ENCODE data around the gene FCGBP. TPM values are rescaled to one million over a fixed set of nuclear protein-coding genes. Genes with fewer than 3 reads are reported as not detected.
A peak's percentile ranks its signal among the peaks of the same experiment; 100 is the strongest.

FCGBP gene
- polyA plus RNA-seq, 2 of the 4 experiments (the other 2 are of a cell fraction) = 0.74 to 1.4 TPM

GRCh38 chr19:39927076-39927475, 7.4 kb downstream of the FCGBP start:
- ChIA-PET CTCF (interaction anchor here (1.0 to 6.0 kb wide), 7 partner anchors 9 to 83 kb away, joined by 3 to 26 read pairs (median 7); partner anchors contain the start of gene PSMC4), POLR2A (interaction anchor here (2.0 kb wide), 1 partner anchor 43 kb away, joined by 6 read pairs; the partner anchor contains the start of gene PSMC4)
- Histone ChIP-seq H3K9me3 (peaks cover 12% of the 10 kb centered on the region; the same call in 2 of the 3 replicates), H3K4me1 (no peaks in the 10 kb centered on the region), H3K4me2 (no peak overlapping the region), H3K27ac (no peak overlapping the region), H3K4me3 (no peak overlapping the region)
- ATAC-seq (peak; percentile 27 to 37; a peak in 2 of 6 replicates), FAIRE-seq (no peak), DNase-seq (ENCODE audit: low read depth in 1 of 2, low spot score in 1 of 2) (no peak)
- 95% methylated on average over 11 of the region's 11 CpGs for WGBS (ENCODE audit: missing lambda C conversion rate)
- no peak for TF ChIP-seq CEBPB (IDR thresholded peaks at IDR 0.05)

- TF ChIP-seq EHF (CRISPR knock-in tag; IDR thresholded peaks at IDR 0.05) = no peak
- no peak for TF ChIP-seq ZC3H11A (IDR thresholded peaks at IDR 0.05)
- no peak for TF ChIP-seq MAZ (IDR thresholded peaks at IDR 0.05; ENCODE audit: borderline replicate concordance, low read depth, low read length)
- TF ChIP-seq RARB (CRISPR knock-in tag; IDR thresholded peaks at IDR 0.05) = no peak
- no peaks in the 10 kb centered on the region for H3K4me1 ChIP-seq
- ATAC-seq (peak; percentile 28 to 35; a peak in 3 of 6 replicates), FAIRE-seq (peak; percentile 85), DNase-seq (ENCODE audit: low read depth in 1 of 2, low spot score in 1 of 2) (no peak)
- H3K4me2 ChIP-seq = no peak overlapping the region
- H3K4me3 ChIP-seq = no peak overlapping the region
- 85% methylated on average over 8 of the region's 8 CpGs for WGBS (ENCODE audit: missing lambda C conversion rate)
- POLR2A ChIA-PET = interaction anchor here (2.0 kb wide), 1 partner anchor 44 kb away, joined by 6 read pairs; the partner anchor contains the start of gene PSMC4
- CTCF ChIA-PET = interaction anchor here (0.7 to 6.0 kb wide), 7 partner anchors 8 to 375 kb away, joined by 3 to 26 read pairs (median 7); partner anchors contain the start of gene PSMC4
- 0 out of 6 replicates have a peak overlapping the region, but pooled peaks of 1 of the 2 experiments have one; percentile 8 for H3K27ac ChIP-seq
- H3K9me3 ChIP-seq = peaks cover 12% of the 10 kb centered on the region; the same call in 2 of the 3 replicates
Measured at GRCh38 chr19:39926170-39926760, 8.2 kb downstream of the FCGBP start.

- H3K4me1 ChIP-seq = no peaks in the 10 kb centered on the region
- TF ChIP-seq RFX5 (IDR thresholded peaks at IDR 0.05) (no peak), HOXA7 (CRISPR knock-in tag; IDR thresholded peaks at IDR 0.05) (no peak), ZC3H11A (IDR thresholded peaks at IDR 0.05) (no peak)
- no peak for ATAC-seq
- 69% methylated on average over 5 of the region's 5 CpGs for WGBS (ENCODE audit: missing lambda C conversion rate)
- no peak for DNase-seq (ENCODE audit: low read depth in 1 of 2, low spot score in 1 of 2)
- H3K4me3 ChIP-seq = no peak overlapping the region
- no peak overlapping the region for H3K27ac ChIP-seq
- POLR2A ChIA-PET = interaction anchor here (2.0 kb wide), 1 partner anchor 45 kb away, joined by 6 read pairs; the partner anchor contains the start of gene PSMC4
- CTCF ChIA-PET = interaction anchor here (0.8 to 6.0 kb wide), 7 partner anchors 10 to 373 kb away, joined by 3 to 26 read pairs (median 7); partner anchors contain the start of gene PSMC4
- no peak overlapping the region for H3K4me2 ChIP-seq
- FAIRE-seq = no peak
- peaks cover 7% of the 10 kb centered on the region; the same call in 2 of the 3 replicates for H3K9me3 ChIP-seq
Measured at GRCh38 chr19:39924952-39925351, 9.5 kb downstream of the FCGBP start.

- 97% methylated on average over 37 of the region's 37 CpGs for WGBS (ENCODE audit: missing lambda C conversion rate)
- FAIRE-seq (no peak), DNase-seq (ENCODE audit: low read depth in 1 of 2, low spot score in 1 of 2) (no peak), ATAC-seq (no peak)
- TF ChIP-seq CHD2 (IDR thresholded peaks at IDR 0.05; ENCODE audit: low read length, partially characterized antibody) (no peak), NFE2L2 (conservative IDR thresholded peaks at IDR 0.05; ENCODE audit: low read length) (no peak), EP300 (IDR thresholded peaks at IDR 0.05) (no peak), JUN (IDR thresholded peaks at IDR 0.05) (no peak), RAD21 (conservative IDR thresholded peaks at IDR 0.05 in 1 of 2, IDR thresholded peaks at IDR 0.05 in 1 of 2) (no peak), KDM5A (IDR thresholded peaks at IDR 0.05) (no peak), KDM1A (IDR thresholded peaks at IDR 0.05; ENCODE audit: low read depth) (no peak), BHLHE40 (IDR thresholded peaks at IDR 0.05; ENCODE audit: low read depth, low read length) (no peak), TFCP2L1 (CRISPR knock-in tag; IDR thresholded peaks at IDR 0.05) (no peak), PHF8 (IDR thresholded peaks at IDR 0.05; ENCODE audit: borderline replicate concordance, low read depth) (no peak), RFX5 (IDR thresholded peaks at IDR 0.05) (no peak), FOXS1 (CRISPR knock-in tag; IDR thresholded peaks at IDR 0.05) (no peak), PBX3 (IDR thresholded peaks at IDR 0.05) (no peak), MYC (IDR thresholded peaks at IDR 0.05; ENCODE audit: borderline replicate concordance, low read length) (no peak), POLR2AphosphoS2 (conservative IDR thresholded peaks at IDR 0.05; ENCODE audit: low read length) (no peak), BCL3 (IDR thresholded peaks at IDR 0.05) (no peak), CBX8 (IDR thresholded peaks at IDR 0.05) (no peak), HOXB5 (CRISPR knock-in tag; IDR thresholded peaks at IDR 0.05) (no peak)
- ChIA-PET POLR2A (no interaction called here), CTCF (interaction anchor here (1.0 to 6.0 kb wide), 5 partner anchors 9 to 132 kb away, joined by 3 to 26 read pairs (median 5); partner anchors contain the start of gene PSMC4)
- Histone ChIP-seq H3K9me3 (peaks cover 3% of the 10 kb centered on the region; the same call in 1 of the 3 replicates), H3K4me3 (no peak overlapping the region), H3K27ac (no peak overlapping the region), H3K4me1 (no peaks in the 10 kb centered on the region), H3K4me2 (no peak overlapping the region)
Measured at GRCh38 chr19:39924389-39924788, 10.0 kb downstream of the FCGBP start.
